ENCODE results near the gene ZNF138.

DNA sequence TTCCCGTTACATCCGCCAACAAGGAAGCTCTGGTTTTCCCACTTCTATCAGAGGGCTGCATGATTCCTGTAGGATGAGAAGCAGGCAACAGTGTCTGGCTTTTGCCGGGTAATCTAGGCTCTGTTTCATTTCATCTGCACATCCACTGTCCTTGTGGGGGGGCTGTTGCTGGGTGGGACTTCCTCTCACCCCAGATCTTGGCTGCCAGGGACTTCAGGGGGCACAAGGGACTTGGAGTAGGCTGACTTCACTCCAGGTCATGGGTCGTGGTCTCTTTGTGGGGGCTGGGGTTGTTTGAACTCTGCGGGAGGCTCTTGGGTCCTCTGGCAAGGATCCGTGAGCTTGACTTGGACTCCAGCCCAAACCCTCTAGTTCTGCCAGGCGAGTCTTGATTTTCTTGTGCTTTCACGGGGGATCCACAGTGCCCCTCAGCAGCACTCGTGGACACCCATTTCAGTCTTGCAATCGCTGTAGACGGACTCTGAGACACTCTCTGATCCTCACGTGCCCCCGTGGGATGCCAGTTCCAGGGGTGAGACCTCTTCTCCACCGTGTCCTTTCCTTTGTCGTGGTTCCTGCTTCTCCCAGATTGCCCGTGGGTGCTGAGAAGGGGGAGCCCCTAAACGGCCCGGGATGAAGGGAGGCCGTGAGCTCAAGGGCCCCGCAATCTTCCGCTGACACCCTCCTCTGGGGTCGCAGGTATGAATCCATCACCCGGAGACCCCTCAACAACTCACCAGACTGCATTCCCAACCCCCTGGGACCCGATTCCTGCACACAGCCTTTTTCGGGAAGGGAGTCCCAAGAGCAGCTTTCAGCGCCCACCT, 87.4 kb downstream of the ZNF138 start:
- TF ChIP-seq CTCF (IDR thresholded peaks at IDR 0.05) = no peak
- no peak for TF ChIP-seq POLR2A (IDR thresholded peaks at IDR 0.05)
